Kasumi-1 (cell line): ENCODE data around the gene PRKG1.
"Not testable (repeated sequence)": the region's sequence is repeated elsewhere in the genome, so short reads cannot be mapped to it uniquely, and the experiment has no call there.

Experiments used
- DNase-seq, 2 experiments: peaks; one replicate each; lab custom pipeline; 2025; lab: John Stamatoyannopoulos, UW

PRKG1 gene

DNA sequence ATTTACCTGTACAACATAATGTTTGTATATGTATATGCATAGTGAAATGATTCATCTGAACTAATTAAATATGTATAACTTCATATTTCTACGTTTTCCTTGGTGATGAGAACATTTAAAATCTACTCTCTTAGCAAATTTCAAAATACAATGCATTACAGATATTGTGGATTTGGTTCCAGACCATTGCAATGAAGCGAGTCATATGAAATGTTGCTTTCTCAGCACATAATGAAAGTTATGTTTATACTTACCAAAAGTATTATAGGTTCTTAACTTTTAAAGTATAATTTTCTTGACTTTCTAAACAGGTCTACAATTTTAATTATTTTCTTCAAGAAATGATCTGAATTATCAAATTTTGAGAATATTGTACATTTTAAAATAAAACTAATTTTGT is 435.9 kb downstream of the PRKG1 start:
- no peak for DNase-seq

DNA sequence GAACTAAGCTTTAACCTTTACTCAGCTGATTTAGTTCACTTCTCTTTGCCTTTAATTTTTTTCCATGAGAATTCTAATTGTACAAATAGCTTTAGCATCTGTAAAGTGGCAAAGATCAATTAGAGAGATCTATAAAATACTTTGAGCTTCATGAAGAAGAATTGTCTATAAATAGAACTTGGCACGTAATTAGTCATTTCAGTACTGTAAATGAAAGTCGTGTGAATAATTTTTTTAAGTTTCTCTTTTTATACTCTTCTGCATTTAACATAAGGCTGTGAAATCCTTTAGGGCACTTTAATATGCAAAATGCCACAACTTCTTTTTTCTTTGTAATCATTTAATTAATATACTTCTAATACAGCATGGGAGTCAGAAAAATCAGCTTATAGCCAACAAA is 447.3 kb downstream of the PRKG1 start:
- DNase-seq: no peak

DNA sequence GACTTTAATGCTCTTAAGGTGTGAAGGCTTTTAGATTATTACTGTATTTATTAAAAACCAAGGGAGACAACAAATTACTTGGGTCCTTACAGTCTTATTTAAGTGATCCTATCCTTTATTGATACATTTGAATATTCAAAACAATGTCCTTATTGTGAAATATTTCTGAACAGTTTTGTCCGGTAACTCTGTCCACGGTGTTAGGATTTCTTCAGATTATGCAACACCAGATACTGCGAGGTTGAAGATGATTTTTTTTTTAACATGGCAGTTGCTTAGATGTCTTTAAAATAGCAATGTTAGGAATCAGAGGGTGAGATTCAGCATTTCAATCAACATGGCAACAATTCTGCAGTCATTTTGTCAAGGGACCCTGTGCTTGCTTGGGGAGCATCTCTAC is 448.6 kb downstream of the PRKG1 start:
- no peak for DNase-seq

DNA sequence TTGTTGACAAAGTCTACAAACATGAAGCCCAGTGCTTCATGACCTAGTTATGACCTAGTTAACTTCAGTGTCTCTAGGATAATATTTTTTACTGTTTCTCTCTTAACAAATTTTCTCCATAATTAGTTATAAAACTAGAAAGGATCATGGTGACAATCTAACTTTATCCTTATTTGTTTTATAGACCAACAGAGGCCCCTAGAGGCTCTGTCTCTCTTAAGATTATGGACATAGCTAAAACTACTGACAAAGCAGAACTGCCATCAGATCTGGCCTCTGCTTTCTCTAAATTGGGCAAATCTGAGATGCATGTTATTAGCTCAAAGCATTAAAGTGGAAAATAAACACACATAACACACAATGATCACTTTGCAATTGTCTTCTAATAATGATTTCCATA is 449.2 kb downstream of the PRKG1 start:
- no peak for DNase-seq

DNA sequence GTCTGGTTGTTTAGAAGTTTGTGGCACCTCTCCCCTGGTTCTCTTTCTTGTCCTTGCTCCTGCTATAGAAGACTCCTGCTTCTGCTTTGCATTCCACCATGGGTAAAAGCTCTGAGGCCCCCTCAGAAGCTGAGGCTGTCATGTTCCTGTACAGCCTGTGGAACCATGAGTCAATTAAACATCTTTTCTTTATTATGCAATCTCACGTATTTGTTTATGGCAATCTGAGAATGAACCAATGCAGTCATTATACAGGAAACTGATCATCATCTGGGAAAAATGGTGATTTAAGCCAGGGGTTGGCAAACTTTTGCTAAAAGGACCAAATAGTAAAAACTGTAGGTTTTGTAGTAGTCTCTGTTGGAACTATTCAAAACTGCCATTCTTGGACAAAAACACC is 449.8 kb downstream of the PRKG1 start:
- no peak for DNase-seq

DNA sequence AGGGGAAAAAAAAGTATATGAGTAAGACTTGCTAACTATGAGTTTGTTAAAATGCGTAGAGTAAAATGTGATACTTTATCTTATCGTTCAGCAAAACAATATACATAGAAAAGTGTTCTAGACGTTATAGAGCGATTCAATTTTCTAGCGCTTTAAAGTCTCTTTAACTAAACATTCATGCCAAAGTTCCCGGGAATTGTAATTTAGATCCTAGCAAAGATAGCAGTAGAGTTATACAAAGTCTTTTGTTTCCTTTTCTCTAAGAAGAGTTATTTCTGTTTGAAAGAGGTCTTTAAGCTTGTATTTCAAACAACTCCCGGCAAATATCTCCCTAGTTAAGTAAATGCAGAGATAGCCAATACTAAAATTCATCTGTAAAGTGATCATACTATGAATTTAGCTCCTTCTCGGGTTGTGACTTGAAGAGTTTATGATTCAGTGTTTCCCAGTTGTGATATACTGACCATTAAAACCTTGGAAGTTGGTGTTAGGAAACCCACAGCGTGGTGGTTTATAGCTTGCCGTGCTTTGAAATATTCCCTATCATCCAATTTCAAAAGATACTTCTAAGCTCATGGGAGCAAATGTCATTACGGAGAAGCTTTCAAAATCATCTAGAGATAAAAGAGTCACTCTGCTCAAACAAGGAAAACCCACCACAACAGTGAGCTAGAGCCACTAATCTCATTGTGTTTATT is 453.4 kb downstream of the PRKG1 start:
- no peak for DNase-seq

DNA sequence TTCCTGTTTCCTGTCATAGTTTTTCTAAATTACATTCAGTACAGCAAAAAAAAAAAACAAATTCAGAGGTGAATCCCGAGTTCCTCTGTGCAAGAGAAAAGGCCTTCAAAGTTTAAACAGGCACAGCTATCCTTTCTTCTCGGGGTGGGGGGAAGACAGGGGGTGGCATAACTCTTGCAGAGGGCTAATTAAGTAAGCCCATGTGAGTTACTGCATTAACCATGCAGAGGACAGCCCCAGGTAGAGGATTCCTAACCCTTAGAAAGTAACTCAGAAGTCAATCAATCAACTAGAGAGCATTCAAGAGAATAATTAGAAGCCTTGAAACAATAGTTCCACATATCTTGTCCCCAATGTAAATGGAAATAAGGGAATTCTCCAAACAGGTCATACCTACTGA is 454.2 kb downstream of the PRKG1 start:
- DNase-seq: no peak

DNA sequence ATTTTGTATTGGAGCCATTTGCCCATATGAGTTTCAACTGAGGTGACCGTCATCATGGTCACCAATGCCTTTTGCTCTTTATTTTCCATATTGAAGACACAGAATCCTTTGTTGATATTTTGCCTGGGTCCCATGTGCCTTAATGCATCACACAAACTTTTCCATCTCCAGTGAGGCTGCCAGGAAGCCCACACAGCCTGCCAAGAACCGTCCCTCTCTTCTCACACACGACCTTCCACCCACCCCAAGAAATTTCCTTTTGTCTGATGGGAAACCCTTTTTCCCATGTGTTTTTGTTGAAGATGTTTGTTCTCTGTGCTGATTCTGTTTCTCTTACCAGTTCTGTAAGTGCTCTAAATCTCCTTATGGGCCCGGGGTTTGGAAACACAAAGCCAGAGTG is 456.3 kb downstream of the PRKG1 start:
- no peak for DNase-seq

DNA sequence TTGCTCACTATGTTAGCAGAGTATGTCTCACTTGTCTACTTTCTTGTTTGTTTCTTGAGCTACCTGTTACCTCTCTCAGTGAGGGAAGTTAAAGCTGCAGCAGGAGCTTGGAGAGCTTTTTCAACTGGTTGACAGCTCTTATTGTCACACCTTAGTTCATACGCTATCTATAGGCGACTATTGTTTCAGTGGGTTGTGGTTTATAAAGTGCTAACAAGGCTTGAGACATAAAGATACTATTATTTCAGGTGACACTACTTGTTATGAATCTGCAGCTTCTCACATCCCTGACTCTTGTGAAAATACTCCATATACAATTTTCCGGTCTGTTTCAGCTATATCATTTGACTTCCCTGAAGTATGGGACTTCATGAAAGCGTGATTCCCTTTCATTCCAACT is 457.8 kb downstream of the PRKG1 start:
- no peak for DNase-seq

DNA sequence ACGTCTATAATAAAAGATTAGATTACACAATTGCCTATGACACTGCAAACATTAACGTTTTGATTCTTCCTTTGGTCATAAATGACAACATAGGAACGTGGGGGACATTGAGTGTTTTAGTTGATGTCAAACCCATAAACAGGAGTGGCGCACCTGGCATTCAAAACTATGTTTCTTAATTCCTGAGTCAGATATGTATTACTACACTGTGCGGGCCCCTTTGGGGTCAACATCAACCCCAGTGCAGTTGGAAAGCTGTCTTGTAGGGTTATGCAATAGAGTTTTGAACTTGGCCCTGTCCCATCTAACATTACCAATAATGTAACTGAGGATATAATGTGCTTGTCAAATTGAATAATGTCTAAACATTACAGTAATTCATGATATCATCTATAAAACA is 468.6 kb downstream of the PRKG1 start:
- DNase-seq: no peak

DNA sequence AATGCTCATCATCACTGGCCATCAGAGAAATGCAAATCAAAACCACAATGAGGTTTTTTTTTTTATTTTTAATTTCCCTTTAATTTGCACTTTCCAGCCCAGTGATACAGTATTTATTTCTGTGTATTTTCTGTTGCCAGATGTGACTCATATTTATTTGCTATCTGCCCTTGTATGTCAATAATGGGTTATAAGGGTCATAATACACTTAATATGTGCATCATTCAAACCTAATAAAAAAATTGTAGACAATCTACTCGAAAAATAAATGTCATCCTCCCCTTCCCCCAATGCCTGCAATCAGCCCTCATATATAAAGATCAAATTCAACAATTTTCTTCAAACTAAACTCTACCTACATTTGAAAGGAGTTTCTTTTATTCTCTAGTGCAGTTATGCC is 470.6 kb downstream of the PRKG1 start:
- no peak for DNase-seq

DNA sequence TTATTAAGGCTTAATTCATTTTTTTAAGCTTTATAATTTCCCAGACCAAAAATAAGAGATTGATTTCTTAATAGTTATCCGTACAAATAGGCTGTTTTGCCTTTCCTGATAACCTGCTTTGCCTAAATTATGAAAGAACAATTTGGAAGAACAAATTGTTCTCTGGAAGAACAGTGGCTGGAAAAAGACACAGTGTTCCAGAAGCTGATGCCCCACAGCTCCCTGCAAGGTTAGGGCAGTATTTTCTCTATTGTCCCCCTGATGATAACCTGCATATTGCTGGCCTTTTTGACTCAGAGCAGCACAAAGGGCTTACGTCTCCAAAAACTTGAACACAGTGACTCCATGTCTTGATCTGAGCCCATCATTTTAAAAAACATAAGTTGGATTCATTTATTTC is 473.7 kb downstream of the PRKG1 start:
- no peak for DNase-seq

DNA sequence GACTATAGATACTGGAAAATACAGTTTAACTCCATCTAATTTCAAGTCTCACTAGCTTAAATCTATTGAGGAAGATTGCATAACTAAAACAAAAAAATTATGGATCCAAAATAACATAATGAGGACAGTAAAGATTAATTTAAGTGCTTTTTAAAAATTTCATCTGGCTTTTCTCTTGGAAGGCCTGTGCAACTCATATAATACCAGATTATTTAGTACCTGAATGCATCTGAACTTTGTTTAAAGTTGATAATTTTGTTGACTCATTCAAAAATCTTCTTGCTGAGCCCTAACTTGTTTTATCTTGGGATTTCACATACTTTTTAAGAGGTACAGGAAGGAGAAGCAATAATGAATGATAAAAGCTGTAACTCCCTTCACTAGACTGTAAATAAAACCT is 478.6 kb downstream of the PRKG1 start:
- DNase-seq: no peak

DNA sequence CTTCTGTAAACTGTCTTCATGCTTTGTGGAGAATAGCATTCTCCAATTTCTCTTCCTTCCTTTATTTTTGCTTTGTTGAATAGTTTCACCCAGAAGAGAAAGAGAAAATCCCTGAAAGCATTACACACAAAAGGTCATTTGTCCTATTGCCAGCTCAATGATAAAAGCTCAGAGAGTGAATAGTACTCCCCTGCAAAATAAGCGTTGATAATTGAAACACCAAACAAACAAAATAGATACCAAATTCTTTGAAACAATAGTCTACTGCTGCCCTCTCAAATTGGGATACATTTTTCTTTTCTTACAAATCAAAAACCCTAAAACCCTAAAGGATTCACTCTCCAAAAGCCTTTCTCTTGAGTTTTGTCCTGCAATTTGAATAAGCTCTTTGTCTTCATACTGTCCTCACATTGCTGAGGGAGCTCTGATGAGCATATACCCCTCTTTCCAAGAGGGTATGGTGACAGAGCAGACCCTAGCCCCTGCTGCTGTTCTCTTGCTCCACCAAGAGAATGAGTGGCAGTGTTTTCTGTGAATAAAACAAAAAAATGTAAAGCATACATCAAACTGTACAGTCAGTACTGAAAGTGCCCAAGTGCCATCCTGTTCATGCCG is 490.7 kb downstream of the PRKG1 start:
- DNase-seq: no peak

DNA sequence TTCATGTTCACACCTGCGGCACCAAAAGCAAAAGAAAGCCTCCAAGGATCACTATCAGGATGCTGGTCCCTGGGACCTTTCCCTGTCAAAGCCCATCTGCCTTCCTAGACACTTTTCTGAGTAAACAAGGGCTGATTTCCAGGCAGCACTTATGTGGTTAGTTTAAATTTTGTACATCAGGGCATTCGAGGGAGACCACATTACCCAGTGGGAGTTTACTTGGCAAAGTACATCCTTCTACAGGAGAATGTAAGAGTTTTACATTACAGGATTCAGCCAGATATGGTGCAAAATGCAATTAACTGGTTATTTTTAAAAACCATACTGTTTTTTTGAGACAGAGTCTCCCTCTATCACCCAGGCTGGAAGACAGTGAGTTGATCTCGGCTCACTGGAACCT is 493.0 kb downstream of the PRKG1 start:
- DNase-seq: no peak

DNA sequence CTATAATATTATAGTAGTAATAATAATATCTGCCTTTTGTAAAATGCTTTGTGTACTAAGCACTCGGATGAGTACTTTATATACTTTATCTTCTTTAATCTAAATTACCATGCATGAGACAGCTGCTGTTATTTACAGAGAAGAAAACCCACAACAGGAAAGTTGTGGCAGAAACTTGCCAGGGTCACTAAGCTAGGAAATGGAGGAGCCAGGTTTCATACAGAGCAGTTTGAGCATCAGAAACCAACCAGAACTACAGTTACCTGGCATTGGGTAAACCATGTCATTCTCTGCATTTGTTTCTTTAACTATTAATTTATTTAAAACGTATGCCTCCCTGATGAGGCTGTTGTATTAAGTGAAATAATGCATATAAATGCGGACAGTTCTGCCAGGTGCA is 495.2 kb downstream of the PRKG1 start:
- no peak for DNase-seq

DNA sequence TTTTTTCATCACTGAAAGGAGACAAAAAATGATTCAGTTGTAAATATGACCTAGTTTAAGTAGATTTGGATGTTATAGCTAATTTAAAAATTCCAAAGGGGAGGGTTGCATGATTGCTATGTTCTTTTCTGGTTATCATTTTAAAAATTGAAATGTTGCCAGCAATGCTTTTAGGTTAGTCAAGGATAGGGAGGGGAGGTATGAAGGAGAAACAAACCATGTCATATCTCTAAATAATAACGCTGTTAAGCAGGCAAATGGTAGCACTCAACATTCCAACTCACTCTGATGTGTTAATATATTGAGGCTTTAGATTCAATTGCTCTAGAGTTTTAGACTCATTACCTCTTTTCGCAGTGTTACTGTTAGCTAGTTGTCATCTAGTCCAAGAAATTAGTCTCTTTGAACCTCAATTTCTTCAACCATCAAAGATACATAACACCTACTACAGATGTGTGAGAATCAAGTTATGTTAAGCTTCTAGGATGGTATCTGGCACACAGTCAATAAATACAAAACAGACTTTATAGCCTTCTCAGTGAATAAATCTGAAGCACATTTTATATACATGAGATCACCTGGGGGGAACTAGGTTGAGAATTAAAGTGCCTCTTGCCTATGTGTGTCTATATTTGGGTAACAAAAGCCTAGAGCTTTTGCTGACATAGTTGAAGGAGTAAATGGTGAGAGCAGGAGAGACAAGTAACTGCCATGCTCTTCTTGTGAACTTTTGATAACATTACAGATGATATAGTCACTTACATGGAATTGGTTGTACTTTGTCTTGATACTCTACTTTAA is 500.2 kb downstream of the PRKG1 start:
- no peak for DNase-seq

DNA sequence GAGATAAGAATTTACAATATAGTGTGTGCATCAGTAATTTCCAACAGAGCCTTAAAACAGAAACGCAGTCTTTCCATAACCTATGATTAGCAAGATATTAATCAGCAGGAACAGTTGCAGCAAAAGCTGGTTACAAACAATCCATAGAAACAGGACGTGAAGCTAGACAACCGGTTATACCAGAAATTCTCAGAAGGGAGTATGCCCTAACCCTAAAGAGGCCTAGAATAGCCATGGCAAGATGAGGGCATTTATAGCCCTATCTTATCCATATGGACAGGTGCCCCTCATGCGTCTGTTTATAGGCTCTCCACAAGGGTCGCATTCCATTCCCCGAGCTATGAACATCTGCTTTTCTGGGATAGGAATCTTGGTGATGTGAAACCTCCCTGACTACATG is 506.9 kb downstream of the PRKG1 start:
- DNase-seq: not testable (repeated sequence)

DNA sequence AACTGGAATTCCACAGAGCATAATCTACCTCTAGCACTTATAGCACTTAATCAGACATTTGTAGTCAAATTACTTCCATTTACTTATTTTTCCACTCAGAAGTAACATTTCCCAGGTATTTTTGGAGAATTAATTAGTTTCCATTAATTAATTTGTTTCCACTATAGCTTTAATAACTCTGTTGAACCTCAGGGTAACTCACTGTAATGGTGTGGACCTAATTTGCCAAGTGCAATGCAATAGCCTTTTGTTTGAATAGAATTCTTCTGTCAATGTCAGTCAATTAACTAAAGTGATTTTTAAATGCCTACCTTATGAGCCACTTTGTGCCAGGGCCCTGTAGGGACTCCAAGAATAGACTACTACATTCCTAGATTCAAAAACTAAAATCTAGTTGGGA is 509.7 kb downstream of the PRKG1 start:
- DNase-seq: no peak

DNA sequence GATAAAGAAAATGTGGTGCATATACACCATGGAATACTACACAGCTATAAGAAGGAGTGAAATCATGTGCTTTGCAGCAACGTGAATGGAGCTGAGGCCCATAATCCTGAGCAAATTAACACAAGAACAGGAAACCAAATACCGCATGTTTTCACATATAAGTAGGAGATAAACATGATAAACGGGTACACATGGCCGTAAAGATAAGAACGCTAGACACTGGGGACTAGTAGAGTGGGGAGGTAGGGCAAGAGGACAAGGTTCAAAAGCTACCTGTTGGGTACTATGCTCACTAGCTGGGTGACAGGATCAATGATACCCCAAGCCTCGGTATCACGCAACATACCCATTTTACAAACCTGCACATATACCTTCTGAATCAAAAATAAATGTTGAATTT is 511.5 kb downstream of the PRKG1 start:
- no peak for DNase-seq

DNA sequence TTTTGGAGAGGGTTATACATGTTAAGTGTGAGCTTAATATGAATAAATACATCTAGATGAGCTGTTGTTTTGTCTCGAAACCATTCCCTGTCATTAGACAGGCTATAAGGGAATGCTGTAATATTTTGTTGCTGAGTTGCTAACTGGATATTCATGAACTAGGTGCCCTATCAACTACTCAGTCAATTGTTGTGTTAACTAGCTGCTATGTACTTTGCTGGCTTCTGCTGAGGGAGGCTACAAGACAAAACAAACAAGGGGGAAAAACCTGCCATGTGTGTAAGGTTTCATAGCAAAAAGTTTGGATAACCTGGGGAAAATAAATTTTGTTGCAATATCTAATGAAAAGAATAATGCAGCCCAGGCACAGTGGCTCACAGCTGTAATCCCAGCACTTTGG is 514.7 kb downstream of the PRKG1 start:
- no peak for DNase-seq

DNA sequence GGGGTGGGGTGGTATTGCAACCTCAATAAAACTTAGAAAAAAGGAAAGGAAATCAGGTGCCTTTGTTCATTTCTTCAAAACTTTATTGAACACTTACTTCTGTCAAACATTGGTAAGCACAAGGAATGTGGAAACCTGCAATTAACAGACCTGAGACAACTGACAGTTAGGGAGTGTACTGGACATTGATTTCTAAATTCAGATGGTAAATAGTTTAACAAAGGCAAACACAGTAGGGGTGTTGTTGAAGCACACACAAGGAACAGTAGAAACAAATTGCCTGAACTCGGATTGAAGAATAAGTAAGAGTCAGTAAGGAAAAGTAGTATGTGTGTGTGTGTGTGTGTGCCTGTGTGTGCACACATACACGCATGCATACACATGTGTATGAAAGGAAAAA is 516.5 kb downstream of the PRKG1 start:
- no peak for DNase-seq

DNA sequence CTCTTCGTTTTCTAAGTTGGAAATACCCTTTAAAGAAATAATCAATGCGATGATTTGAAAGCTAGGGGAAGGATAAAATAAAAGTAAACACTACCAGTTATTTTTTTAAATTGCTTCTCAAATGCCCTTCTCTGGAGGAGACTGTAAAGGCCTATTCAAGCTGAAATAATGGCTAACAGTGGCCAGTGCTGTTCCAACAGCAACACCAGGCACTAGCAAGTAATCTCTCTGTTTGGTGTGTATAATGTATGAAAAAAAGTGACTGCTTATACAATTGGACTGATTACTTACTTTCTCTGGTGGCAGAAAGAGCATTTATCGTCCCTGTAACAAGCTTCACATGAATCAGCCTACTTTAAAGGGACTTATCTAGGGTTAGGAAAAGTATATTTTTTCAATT is 522.4 kb downstream of the PRKG1 start:
- DNase-seq: no peak
